PC-3 (cell line): ENCODE measurements around the gene SSNA1. TPM values are rescaled to one million over a fixed set of nuclear protein-coding genes. Genes with fewer than 3 reads are reported as not detected.
A peak's percentile ranks its signal among the peaks of the same experiment; 100 is the strongest.

ENCODE experiments used
- ATAC-seq: fragments of 200-7000 bp; cut with Tn5 transposase; 2 replicates; pipeline ENCODE4 v1.9.1; 2020; ENCODE audit warnings: mild to moderate bottlenecking, moderate library complexity
- BruUV-seq: library from RNA; stranded (reverse); fragments of 400-500 nt; replicated peaks from 2 replicates; lab custom pipeline; 2021; lab: Mats Ljungman, UMichigan
- CTCF ChIA-PET: fragments of 300-600 bp; sonication (Branson Sonifier 250); formaldehyde crosslinking; loops from one replicate; lab custom pipeline; 2022; ENCODE audit warnings: antibody characterized with exemption; lab: Charles Lee
- POLR2A ChIA-PET: fragments of 300-600 bp; sonication (Branson Sonifier 250); formaldehyde crosslinking; loops from one replicate; lab custom pipeline; 2022; ENCODE audit warnings: antibody characterized with exemption; ENCODE audit not compliant: unreplicated experiment; lab: Charles Lee
- DNase-seq: peaks from one replicate; pipeline ENCODE4 v3.0.0-alpha.2; 2015
- H2AFZ ChIP-seq: fragments of 300-600 bp; sonication (generic); 2 replicates; pipeline ENCODE4 v1.6.0; 2016; ENCODE audit warnings: antibody characterized with exemption, low read length
- H3F3A ChIP-seq: fragments of 300-600 bp; sonication (generic); one replicate; pipeline ENCODE4 v1.6.0; 2017; ENCODE audit warnings: antibody characterized with exemption, low read length, control low read depth, mild to moderate bottlenecking; ENCODE audit not compliant: unreplicated experiment
- H3K27ac ChIP-seq: fragments of 300-600 bp; sonication (generic); 2 replicates; pipeline ENCODE4 v1.5.1; 2016; ENCODE audit warnings: mild to moderate bottlenecking, low read length
- H3K27me3 ChIP-seq: fragments of 300-600 bp; sonication (generic); 2 replicates; pipeline ENCODE4 v1.6.1; 2016; ENCODE audit warnings: low read length, mixed read lengths
- H3K36me3 ChIP-seq: fragments of 300-600 bp; sonication (generic); 2 replicates; pipeline ENCODE4 v1.6.1; 2016; ENCODE audit warnings: low read depth, mixed run types, low read length, mixed read lengths
- H3K4me1 ChIP-seq: fragments of 300-600 bp; sonication (generic); 2 replicates; pipeline ENCODE4 v1.5.1; 2016; ENCODE audit warnings: low read length; ENCODE audit not compliant: insufficient read depth
- H3K4me2 ChIP-seq: fragments of 300-600 bp; sonication (generic); 2 replicates; pipeline ENCODE4 v1.6.0; 2016; ENCODE audit warnings: low read length
- H3K4me3 ChIP-seq: fragments of 300-600 bp; sonication (generic); 2 replicates; pipeline ENCODE4 v1.5.1; 2016; ENCODE audit warnings: mild to moderate bottlenecking, low read length, mixed read lengths
- H3K79me2 ChIP-seq: fragments of 300-600 bp; sonication (generic); 2 replicates; pipeline ENCODE4 v1.6.1; 2017; ENCODE audit warnings: low read length, mixed read lengths
- H3K9ac ChIP-seq: fragments of 300-600 bp; sonication (generic); 2 replicates; pipeline ENCODE4 v1.6.0; 2016; ENCODE audit warnings: mild to moderate bottlenecking, low read length
- H3K9me2 ChIP-seq: fragments of 300-600 bp; sonication (generic); replicated peaks from 2 replicates; pipeline ENCODE4 v1.6.1; 2016; ENCODE audit warnings: mixed run types, low read length, mixed read lengths
- H3K9me3 ChIP-seq: fragments of 300-600 bp; sonication (generic); 2 replicates; pipeline ENCODE4 v1.6.1; 2016; ENCODE audit warnings: low read length, mixed read lengths
- H4K20me1 ChIP-seq: fragments of 300-600 bp; sonication (generic); 2 replicates; pipeline ENCODE4 v1.6.1; 2016; ENCODE audit warnings: low read length, mixed read lengths
- EZH2 ChIP-seq: fragments of 300-600 bp; sonication (generic); IDR thresholded peaks from one replicate; pipeline ENCODE4 v1.6.1; 2017; ENCODE audit warnings: antibody characterized with exemption, mild to moderate bottlenecking, low read length; ENCODE audit not compliant: unreplicated experiment
- EZH2phosphoT487 ChIP-seq: fragments of 300-600 bp; sonication (generic); IDR thresholded peaks from 2 replicates; pipeline ENCODE4 v1.6.1; 2018; ENCODE audit warnings: mild to moderate bottlenecking, antibody characterized with exemption, low read length, borderline replicate concordance
- intact Hi-C: fragments of 100-400 bp; cut with micrococcal nuclease; formaldehyde crosslinking; loops from 2 replicates; pipeline ENCODE4 v1.9.0; 2023
- total RNA-seq: library from RNA; depleted of rRNA; stranded (reverse); fragments of >200 nt; gene quantifications from 2 replicates; pipeline ENCODE4 v1.2.3, GENCODE V29; 2014
- TF ChIP-seq, protein P1 (sequence below): fragments of 300-600 bp; sonication (generic); conservative IDR thresholded peaks from 2 replicates; pipeline ENCODE4 v1.5.1; 2017; ENCODE audit warnings: antibody characterized with exemption, low read depth, mild to moderate bottlenecking, low read length

The SSNA1 gene
- total RNA-seq, 1 experiment from 2014 or later: 123 TPM

- H3K9me3 ChIP-seq: no peaks in the 10 kb centered on the region
- H3K9me2 ChIP-seq: no peaks in the 10 kb centered on the region
- H3K9ac ChIP-seq: no peak overlapping the region
- H3K79me2 ChIP-seq: no peaks in the 10 kb centered on the region
- intact Hi-C loops: no loop called here
- peak; percentile 65 for ATAC-seq
- POLR2A ChIA-PET: no interaction called here
- no peak overlapping the region for H3K27ac ChIP-seq
- H3K4me3 ChIP-seq: peak overlapping the region; percentile 31
- TF ChIP-seq EZH2phosphoT487: no peak
- no peak for TF ChIP-seq EZH2
- TF ChIP-seq, protein P1, sequence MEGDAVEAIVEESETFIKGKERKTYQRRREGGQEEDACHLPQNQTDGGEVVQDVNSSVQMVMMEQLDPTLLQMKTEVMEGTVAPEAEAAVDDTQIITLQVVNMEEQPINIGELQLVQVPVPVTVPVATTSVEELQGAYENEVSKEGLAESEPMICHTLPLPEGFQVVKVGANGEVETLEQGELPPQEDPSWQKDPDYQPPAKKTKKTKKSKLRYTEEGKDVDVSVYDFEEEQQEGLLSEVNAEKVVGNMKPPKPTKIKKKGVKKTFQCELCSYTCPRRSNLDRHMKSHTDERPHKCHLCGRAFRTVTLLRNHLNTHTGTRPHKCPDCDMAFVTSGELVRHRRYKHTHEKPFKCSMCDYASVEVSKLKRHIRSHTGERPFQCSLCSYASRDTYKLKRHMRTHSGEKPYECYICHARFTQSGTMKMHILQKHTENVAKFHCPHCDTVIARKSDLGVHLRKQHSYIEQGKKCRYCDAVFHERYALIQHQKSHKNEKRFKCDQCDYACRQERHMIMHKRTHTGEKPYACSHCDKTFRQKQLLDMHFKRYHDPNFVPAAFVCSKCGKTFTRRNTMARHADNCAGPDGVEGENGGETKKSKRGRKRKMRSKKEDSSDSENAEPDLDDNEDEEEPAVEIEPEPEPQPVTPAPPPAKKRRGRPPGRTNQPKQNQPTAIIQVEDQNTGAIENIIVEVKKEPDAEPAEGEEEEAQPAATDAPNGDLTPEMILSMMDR: no peak
- CTCF ChIA-PET: interaction anchor here (0.6 to 0.8 kb wide), 3 partner anchors 53 to 71 kb away, joined by 3 to 7 read pairs (median 3); partner anchors contain the start of gene RNF224
- H3K4me1 ChIP-seq: no peaks in the 10 kb centered on the region; the same call in 1 of the 2 replicates
- peak overlapping the region; percentile 70 for H3K4me2 ChIP-seq
- DNase-seq: peak; percentile 39
- no peaks in the 10 kb centered on the region for H3F3A ChIP-seq
- H2AFZ ChIP-seq: peak overlapping the region; percentile 38; the same call in 1 of the 2 replicates
- H4K20me1 ChIP-seq: no peaks in the 10 kb centered on the region
- peaks cover 17% of the 10 kb centered on the region for H3K27me3 ChIP-seq
- no peaks in the 10 kb centered on the region for H3K36me3 ChIP-seq
- BruUV-seq: no TSS peak
Observed at GRCh38 chr9:137156567-137157375, 31.7 kb upstream of the SSNA1 start.

DNA sequence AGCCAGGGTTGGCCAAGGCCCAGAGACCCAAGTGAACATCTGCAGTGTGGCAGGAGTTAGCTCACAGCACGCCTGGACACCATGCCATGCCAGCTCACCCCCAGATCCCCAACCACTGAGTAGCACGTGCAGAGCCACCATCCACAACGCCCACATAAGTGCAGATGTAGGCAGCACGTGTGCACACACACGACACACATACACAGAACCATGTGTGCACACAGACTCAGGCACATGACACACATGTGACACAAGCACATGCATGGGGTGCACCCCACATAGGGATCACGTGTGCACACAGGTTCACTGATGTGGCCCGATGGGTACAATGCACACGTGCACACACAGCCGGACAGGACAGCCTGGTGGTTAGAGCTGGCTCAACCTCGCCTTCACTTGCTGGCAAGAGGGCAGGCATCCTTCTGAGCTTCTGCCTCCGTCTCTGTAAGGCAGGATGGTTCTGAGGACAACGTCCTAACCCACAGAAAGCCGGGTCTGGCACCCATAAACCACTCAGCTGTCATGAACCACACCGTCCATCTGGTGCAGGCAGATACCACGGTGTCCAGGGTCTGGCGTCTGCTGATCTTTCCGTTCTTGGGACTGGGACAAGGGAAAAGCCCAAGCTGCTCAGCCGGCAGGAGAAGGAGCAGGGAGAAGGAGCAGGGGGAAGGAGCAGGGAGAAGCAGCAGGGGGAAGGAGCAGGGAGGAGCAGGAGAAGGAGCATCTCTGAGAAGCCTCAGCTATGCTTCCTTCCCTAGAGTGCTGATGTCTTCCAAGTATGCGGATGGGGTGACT, 30.7 kb upstream of the SSNA1 start:
- no TSS peak for BruUV-seq
- POLR2A ChIA-PET: no interaction called here
- ATAC-seq: no peak
- Histone ChIP-seq H4K20me1 (no peaks in the 10 kb centered on the region), H3K9ac (no peak overlapping the region), H3K9me2 (no peaks in the 10 kb centered on the region), H3K4me2 (no peak overlapping the region), H3F3A (no peaks in the 10 kb centered on the region), H3K9me3 (no peaks in the 10 kb centered on the region), H3K36me3 (no peaks in the 10 kb centered on the region), H3K4me3 (no peak overlapping the region), H3K27ac (no peak overlapping the region), H2AFZ (no peak overlapping the region), H3K4me1 (no peaks in the 10 kb centered on the region; the same call in 1 of the 2 replicates), H3K79me2 (no peaks in the 10 kb centered on the region), H3K27me3 (peaks cover 17% of the 10 kb centered on the region)
- CTCF ChIA-PET: no interaction called here
- TF ChIP-seq EZH2 (no peak), EZH2phosphoT487 (no peak)
- TF ChIP-seq, protein P1: no peak
- intact Hi-C loops: no loop called here
- DNase-seq: no peak
